Caco-2 (cell line): ENCODE results near the gene SLC26A3. TPM values are rescaled to one million over a fixed set of nuclear protein-coding genes. Genes with fewer than 3 reads are reported as not detected.

Source experiments
- BruUV-seq: library from RNA; stranded (reverse); fragments of 400-500 nt; replicated peaks from 2 replicates; lab custom pipeline; 2021; lab: Mats Ljungman, UMichigan
- CTCF ChIA-PET: fragments of 300-600 bp; sonication (Branson Sonifier 250); formaldehyde crosslinking; loops from one replicate; lab custom pipeline; 2022; ENCODE audit warnings: antibody characterized with exemption; lab: Charles Lee
- POLR2A ChIA-PET: fragments of 300-600 bp; sonication (Branson Sonifier 250); formaldehyde crosslinking; loops from one replicate; lab custom pipeline; 2022; ENCODE audit warnings: antibody characterized with exemption; lab: Charles Lee
- DNase-seq, 2 experiments: peaks; one replicate each; pipeline versions ENCODE4 v3.0.0 to v3.0.0-alpha.2; 2020 to 2022
- H3K27me3 ChIP-seq: replicated peaks from 2 replicates; pipeline ENCODE4 v1.6.0; 2011; ENCODE audit warnings: low read length; ENCODE audit not compliant: control insufficient read depth, insufficient read depth
- H3K36me3 ChIP-seq: 2 replicates; pipeline ENCODE4 v1.5.1; 2011; ENCODE audit warnings: low read length; ENCODE audit not compliant: control insufficient read depth, insufficient read depth
- H3K4me1 ChIP-seq: fragments of 250-450 bp; sonication (Bioruptor Pico); 2 replicates; pipeline ENCODE4 v1.5.1; 2020; ENCODE audit warnings: mild to moderate bottlenecking
- H3K4me3 ChIP-seq: 2 replicates; pipeline ENCODE4 v1.5.1; 2011; ENCODE audit warnings: low read depth, mild to moderate bottlenecking, control low read depth, low read length
- H3K9me3 ChIP-seq: fragments of 250-450 bp; sonication (Bioruptor Pico); 2 replicates; pipeline ENCODE4 v1.5.1; 2020; ENCODE audit warnings: mild to moderate bottlenecking, moderate library complexity
- H3K27ac Mint-ChIP-seq: one replicate; pipeline ENCODE4 v1.8.0; 2022; ENCODE audit warnings: mixed read lengths; ENCODE audit not compliant: unreplicated experiment
- H3K27me3 Mint-ChIP-seq: one replicate; pipeline ENCODE4 v1.8.0; 2022; ENCODE audit warnings: mixed read lengths; ENCODE audit not compliant: insufficient read depth, unreplicated experiment
- H3K36me3 Mint-ChIP-seq: one replicate; pipeline ENCODE4 v1.8.0; 2022; ENCODE audit warnings: mild to moderate bottlenecking, mixed read lengths; ENCODE audit not compliant: insufficient read depth, unreplicated experiment
- H3K4me1 Mint-ChIP-seq: one replicate; pipeline ENCODE4 v1.8.0; 2022; ENCODE audit warnings: low read depth, mixed read lengths; ENCODE audit not compliant: unreplicated experiment
- H3K4me3 Mint-ChIP-seq: one replicate; pipeline ENCODE4 v1.8.0; 2022; ENCODE audit warnings: mild to moderate bottlenecking, moderate library complexity, mixed read lengths; ENCODE audit not compliant: unreplicated experiment
- H3K9me3 Mint-ChIP-seq: one replicate; pipeline ENCODE4 v1.8.0; 2022; ENCODE audit warnings: mixed read lengths; ENCODE audit not compliant: unreplicated experiment
- CTCF ChIP-seq, 2 experiments: fragments of 200-600 bp in 1 of 2; IDR thresholded peaks; 1 replicate in 1 of 2; 2 replicates in 1 of 2; pipeline versions ENCODE4 v1.5.1 to v1.8.0; 2011 to 2022; ENCODE audit warnings: antibody characterized with exemption in 1 of 2, control low read depth in 1 of 2, inconsistent platforms in 1 of 2, low read depth in 1 of 2, low read length in 1 of 2, mild to moderate bottlenecking in 1 of 2, moderate library complexity in 1 of 2; ENCODE audit not compliant: insufficient read depth in 1 of 2, severe bottlenecking in 1 of 2, unreplicated experiment in 1 of 2
- intact Hi-C: fragments of 100-400 bp; cut with micrococcal nuclease; formaldehyde crosslinking; loops from one replicate; pipeline ENCODE4 v1.10.0; 2022; ENCODE audit not compliant: unreplicated experiment
- total RNA-seq: library from RNA; stranded (reverse); gene quantifications from 2 replicates; pipeline ENCODE4 v1.2.3, GENCODE V29; 2022

Gene SLC26A3
- total RNA-seq, 1 experiment from 2014 or later: 2.0 TPM

GRCh38 chr7:107789647-107790046 lies 13.4 kb downstream of the SLC26A3 start:
- no peak overlapping the region for H3K4me3 Mint-ChIP-seq
- no peak overlapping the region for H3K27ac Mint-ChIP-seq
- ChIA-PET POLR2A (no interaction called here), CTCF (no interaction called here)
- DNase-seq: no peak
- H3K4me3 ChIP-seq: no peak overlapping the region
- no peaks in the 10 kb centered on the region for H3K36me3 ChIP-seq
- no peak for TF ChIP-seq CTCF (IDR thresholded peaks at IDR 0.05; ENCODE audit: insufficient read depth in 1 of 2, low read depth in 1 of 2, low read length in 1 of 2, severe bottlenecking in 1 of 2, unreplicated experiment in 1 of 2)
- BruUV-seq: no TSS peak
- intact Hi-C loops: no loop called here
- H3K4me1 ChIP-seq: no peaks in the 10 kb centered on the region
- no peaks in the 10 kb centered on the region for H3K27me3 Mint-ChIP-seq
- H3K36me3 Mint-ChIP-seq: no peaks in the 10 kb centered on the region
- no peaks in the 10 kb centered on the region for H3K27me3 ChIP-seq
- no peaks in the 10 kb centered on the region for H3K9me3 Mint-ChIP-seq
- no peaks in the 10 kb centered on the region for H3K4me1 Mint-ChIP-seq
- H3K9me3 ChIP-seq: no peaks in the 10 kb centered on the region

GRCh38 chr7:107788662-107789061 lies 14.4 kb downstream of the SLC26A3 start:
- no TSS peak for BruUV-seq
- no peaks in the 10 kb centered on the region for H3K4me1 ChIP-seq
- Mint-ChIP-seq H3K27ac (no peak overlapping the region), H3K4me1 (no peaks in the 10 kb centered on the region), H3K9me3 (no peaks in the 10 kb centered on the region), H3K4me3 (no peak overlapping the region), H3K36me3 (no peaks in the 10 kb centered on the region), H3K27me3 (no peaks in the 10 kb centered on the region)
- no peak for TF ChIP-seq CTCF (IDR thresholded peaks at IDR 0.05; ENCODE audit: insufficient read depth in 1 of 2, low read depth in 1 of 2, low read length in 1 of 2, severe bottlenecking in 1 of 2, unreplicated experiment in 1 of 2)
- no peak overlapping the region for H3K4me3 ChIP-seq
- CTCF ChIA-PET: interaction anchor here (0.6 kb wide), 1 partner anchor 299 kb away, joined by 5 read pairs; no protein-coding TSS in a partner anchor
- H3K27me3 ChIP-seq: no peaks in the 10 kb centered on the region
- POLR2A ChIA-PET: no interaction called here
- H3K9me3 ChIP-seq: no peaks in the 10 kb centered on the region
- intact Hi-C loops: no loop called here
- H3K36me3 ChIP-seq: no peaks in the 10 kb centered on the region
- no peak for DNase-seq

GRCh38 chr7:107788216-107788615 lies 14.8 kb downstream of the SLC26A3 start:
- Mint-ChIP-seq H3K4me3 (no peak overlapping the region), H3K36me3 (no peaks in the 10 kb centered on the region), H3K27ac (no peak overlapping the region), H3K9me3 (no peaks in the 10 kb centered on the region), H3K27me3 (no peaks in the 10 kb centered on the region), H3K4me1 (no peaks in the 10 kb centered on the region)
- no peaks in the 10 kb centered on the region for H3K9me3 ChIP-seq
- no TSS peak for BruUV-seq
- no peak for DNase-seq
- no peak overlapping the region for H3K4me3 ChIP-seq
- no peaks in the 10 kb centered on the region for H3K27me3 ChIP-seq
- intact Hi-C loops: no loop called here
- TF ChIP-seq CTCF (IDR thresholded peaks at IDR 0.05; ENCODE audit: insufficient read depth in 1 of 2, low read depth in 1 of 2, low read length in 1 of 2, severe bottlenecking in 1 of 2, unreplicated experiment in 1 of 2): no peak
- POLR2A ChIA-PET: no interaction called here
- CTCF ChIA-PET: interaction anchor here (0.6 kb wide), 1 partner anchor 300 kb away, joined by 5 read pairs; no protein-coding TSS in a partner anchor
- no peaks in the 10 kb centered on the region for H3K36me3 ChIP-seq
- no peaks in the 10 kb centered on the region for H3K4me1 ChIP-seq
